Body of pancreas (tissue), 4 donors: ENCODE results near the gene UGT2B11. TPM values are rescaled to one million over a fixed set of nuclear protein-coding genes. Genes with fewer than 3 reads are reported as not detected.
"Not testable (repeated sequence)": the region's sequence is repeated elsewhere in the genome, so short reads cannot be mapped to it uniquely, and the experiment has no call there.

ENCODE experiments used
- ATAC-seq: fragments of 150-250 bp; one replicate; pipeline ENCODE4 v1.9.1; 2016
- DNase-seq, 4 donors: peaks; one replicate each; pipeline ENCODE4 v3.0.0-alpha.2; 2019
- H3K27ac ChIP-seq, 4 donors: fragments of 200-600 bp; sonication (generic); 1 replicate in 3 of 4; 2 replicates in 1 of 4; pipeline versions ENCODE4 v1.5.1 to v1.6.1; 2016 to 2019; ENCODE audit warnings: mild to moderate bottlenecking in 1 of 4, mixed read lengths in 1 of 4, moderate library complexity in 1 of 4
- H3K27me3 ChIP-seq, 2 donors: fragments of 200-600 bp; sonication (generic); one replicate each; pipeline ENCODE4 v1.6.0; 2016; ENCODE audit warnings: mild to moderate bottlenecking in 1 of 2
- H3K36me3 ChIP-seq, 2 donors: fragments of 200-600 bp; sonication (generic); replicated peaks in 1 of 2; 2 replicates each; pipeline ENCODE4 v1.5.1; 2016; ENCODE audit warnings: low read depth in 2 of 2; ENCODE audit not compliant: insufficient read depth in 1 of 2
- H3K4me1 ChIP-seq: fragments of 200-600 bp; sonication (generic); one replicate; pipeline ENCODE4 v1.6.0; 2016
- H3K4me3 ChIP-seq, 2 donors: fragments of 200-600 bp; sonication (generic); 1 replicate in 1 of 2; 2 replicates in 1 of 2; pipeline ENCODE4 v1.5.1; 2016 to 2019
- H3K9me3 ChIP-seq, 3 donors: fragments of 200-600 bp; sonication (generic); 1 replicate in 2 of 3; 2 replicates in 1 of 3; pipeline ENCODE4 v1.5.1; 2016
- POLR2A ChIP-seq, 3 donors: fragments of 450-650 bp; IDR thresholded peaks; one replicate each; pipeline ENCODE4 v1.6.1; 2016; ENCODE audit warnings: antibody characterized with exemption in 3 of 3, mild to moderate bottlenecking in 2 of 3
- WGBS, 2 donors: methylation state at CpG; one replicate each; pipeline ENCODE4 v1.1.5; 2017; 5-methylcytosine and 5-hydroxymethylcytosine counted together
- intact Hi-C: fragments of 100-400 bp; cut with DNase I; formaldehyde crosslinking; loops from one replicate; pipeline ENCODE4 v1.15.1; 2023
- total RNA-seq, 2 donors: library from RNA; depleted of rRNA; stranded (reverse); fragments of >200 nt; gene quantifications; one replicate each; pipeline ENCODE4 v1.1.0, GENCODE V29; 2016
- TF ChIP-seq, protein P1 (sequence below), 7 experiments: fragments of 450-650 bp in 4 of 7; fragments of 200-600 bp in 3 of 7; sonication (generic) in 3 of 7; IDR thresholded peaks; one replicate each; pipeline ENCODE4 v1.5.1; 2016 to 2019; ENCODE audit warnings: antibody characterized with exemption in 7 of 7

UGT2B11 gene
- not detected for total RNA-seq

- H3K4me1 ChIP-seq = no peaks in the 10 kb centered on the region
- WGBS, 2 donors = 14 to 22% methylated on average over 3 of the region's 3 CpGs
- intact Hi-C loops = no loop called here
- H3K36me3 ChIP-seq = no peaks in the 10 kb centered on the region
- H3K9me3 ChIP-seq = no peaks in the 10 kb centered on the region
- no peaks in the 10 kb centered on the region for H3K27me3 ChIP-seq
- H3K27ac ChIP-seq = no peak within 1 kb of the TSS
- H3K4me3 ChIP-seq = no peak within 1 kb of the TSS
- TF ChIP-seq, protein P1, sequence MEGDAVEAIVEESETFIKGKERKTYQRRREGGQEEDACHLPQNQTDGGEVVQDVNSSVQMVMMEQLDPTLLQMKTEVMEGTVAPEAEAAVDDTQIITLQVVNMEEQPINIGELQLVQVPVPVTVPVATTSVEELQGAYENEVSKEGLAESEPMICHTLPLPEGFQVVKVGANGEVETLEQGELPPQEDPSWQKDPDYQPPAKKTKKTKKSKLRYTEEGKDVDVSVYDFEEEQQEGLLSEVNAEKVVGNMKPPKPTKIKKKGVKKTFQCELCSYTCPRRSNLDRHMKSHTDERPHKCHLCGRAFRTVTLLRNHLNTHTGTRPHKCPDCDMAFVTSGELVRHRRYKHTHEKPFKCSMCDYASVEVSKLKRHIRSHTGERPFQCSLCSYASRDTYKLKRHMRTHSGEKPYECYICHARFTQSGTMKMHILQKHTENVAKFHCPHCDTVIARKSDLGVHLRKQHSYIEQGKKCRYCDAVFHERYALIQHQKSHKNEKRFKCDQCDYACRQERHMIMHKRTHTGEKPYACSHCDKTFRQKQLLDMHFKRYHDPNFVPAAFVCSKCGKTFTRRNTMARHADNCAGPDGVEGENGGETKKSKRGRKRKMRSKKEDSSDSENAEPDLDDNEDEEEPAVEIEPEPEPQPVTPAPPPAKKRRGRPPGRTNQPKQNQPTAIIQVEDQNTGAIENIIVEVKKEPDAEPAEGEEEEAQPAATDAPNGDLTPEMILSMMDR (IDR thresholded peaks at IDR 0.05) = no peak
- TF ChIP-seq POLR2A (IDR thresholded peaks at IDR 0.05) = no peak
- ATAC-seq (no peak), DNase-seq (no peak)
Measured at GRCh38 chr4:69214716-69215115, at the start of gene UGT2B11. TSS of gene UGT2B11 (minus strand) at chr4:69214748. CDS start at chr4:69214722, 26 bp downstream.

- not testable (repeated sequence) for H3K4me1 ChIP-seq
Measured at GRCh38 chr4:69253147-69253772, 38.7 kb upstream of the UGT2B11 start.

DNA sequence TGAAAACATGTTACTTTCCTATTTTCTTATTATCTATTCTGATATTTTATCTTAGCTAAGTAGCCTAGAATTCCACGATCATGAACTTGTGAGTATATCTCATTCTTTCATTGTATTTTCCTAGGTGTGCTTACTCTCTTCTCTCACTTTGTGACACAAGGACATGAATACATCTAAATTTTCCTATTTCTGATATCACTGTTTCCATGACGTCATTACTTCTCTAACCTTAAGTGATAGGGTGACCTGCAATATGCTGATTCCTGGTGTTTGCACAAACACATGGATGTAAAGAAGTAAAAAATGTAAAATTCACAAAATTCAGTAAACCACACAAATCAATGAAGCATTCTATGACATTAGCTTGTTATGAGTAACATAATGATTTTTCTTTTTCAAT is 36.3 kb upstream of the UGT2B11 start:
- H3K4me1 ChIP-seq, DNase-seq, intact Hi-C loops, H3K27me3 ChIP-seq, H3K9me3 ChIP-seq, H3K36me3 ChIP-seq, H3K4me3 ChIP-seq, H3K27ac ChIP-seq, ATAC-seq: not testable (repeated sequence)
- WGBS, 2 donors = 49% methylated on average over 2 of the region's 2 CpGs

More at GRCh38 chr4:69253147-69253772, 38.7 kb upstream of the UGT2B11 start:
- H3K36me3 ChIP-seq, DNase-seq, H3K27me3 ChIP-seq, H3K4me3 ChIP-seq, H3K9me3 ChIP-seq, H3K27ac ChIP-seq, intact Hi-C loops, ATAC-seq: not testable (repeated sequence)
- WGBS, 2 donors = 83 to 88% methylated on average over 3 of the region's 3 CpGs

DNA sequence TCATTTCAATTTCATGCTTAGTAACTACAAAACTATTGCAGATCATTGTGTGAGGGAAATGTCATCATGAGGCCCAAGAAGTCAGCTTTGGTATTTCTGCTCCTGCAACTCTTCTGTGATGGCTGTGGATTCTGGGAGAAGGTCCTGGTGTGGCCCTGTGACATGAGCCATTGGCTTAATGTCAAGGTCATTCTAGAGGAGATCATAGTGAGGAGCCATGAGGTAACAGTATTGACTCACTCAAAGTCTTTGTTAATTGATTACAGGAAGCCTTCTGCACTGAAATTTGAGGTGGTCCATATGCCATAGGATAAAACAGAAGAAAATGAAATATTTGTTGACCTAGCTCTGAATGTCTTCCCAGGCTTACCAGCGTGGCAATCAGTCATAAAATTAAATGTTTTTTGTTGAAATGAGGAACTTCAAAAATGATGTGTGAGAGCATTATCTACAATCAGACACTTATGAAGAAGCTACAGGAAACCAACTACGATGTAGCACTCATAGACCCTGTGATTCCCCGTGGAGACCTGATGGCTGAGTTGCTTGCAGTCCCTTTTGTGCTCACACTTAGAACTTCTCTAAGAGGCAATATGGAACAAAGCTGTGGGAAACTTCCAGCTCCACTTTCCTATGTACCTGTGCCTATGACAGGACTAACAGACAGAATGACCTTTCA is 28.2 kb upstream of the UGT2B11 start:
- intact Hi-C loops, H3K4me1 ChIP-seq: not testable (repeated sequence)
- 86 to 88% methylated on average over 3 of the region's 3 CpGs for WGBS, 2 donors

DNA sequence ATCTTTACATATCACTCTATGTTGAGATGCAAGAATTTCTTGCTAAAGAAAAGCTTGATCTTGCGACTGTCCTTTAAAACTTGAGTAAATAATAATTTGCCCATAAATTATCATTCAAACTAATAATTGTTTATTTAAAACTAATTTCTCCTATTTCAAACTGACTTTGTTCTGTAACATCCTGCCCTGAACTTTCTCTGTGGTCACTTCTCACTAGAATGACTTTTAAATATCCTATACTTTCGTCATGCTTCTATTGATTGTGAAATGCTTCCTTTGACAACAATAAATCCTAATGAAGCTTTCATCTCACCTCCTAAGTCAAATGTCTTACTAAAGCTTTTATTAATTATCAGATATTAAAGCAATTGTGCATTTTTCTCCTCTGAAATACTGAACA is 27.2 kb upstream of the UGT2B11 start:
- WGBS, 2 donors = 75 to 87% methylated on average over 2 of the region's 2 CpGs

More for the DNA sequence above, 28.2 kb upstream of the UGT2B11 start:
- H3K27ac ChIP-seq, H3K36me3 ChIP-seq, ATAC-seq, H3K9me3 ChIP-seq, H3K4me3 ChIP-seq, DNase-seq, H3K27me3 ChIP-seq: not testable (repeated sequence)

DNA sequence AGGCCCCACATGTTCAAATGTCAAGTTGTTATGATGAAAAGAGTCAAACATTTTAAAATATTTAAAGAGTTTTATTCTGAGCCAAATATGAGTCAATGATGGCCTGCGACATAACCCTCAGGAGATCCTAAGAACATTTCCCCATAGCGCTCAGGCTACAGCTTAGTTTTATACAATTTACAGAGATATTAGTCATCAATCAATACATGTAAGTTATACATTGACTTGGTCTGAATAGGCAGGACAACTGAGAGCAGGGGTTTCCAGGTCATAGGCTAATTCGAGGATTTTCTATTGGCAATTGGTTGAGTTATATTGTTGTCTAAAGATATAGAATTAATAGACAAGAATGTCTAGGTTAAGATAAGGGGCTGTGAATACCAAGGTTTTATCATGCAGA is 26.2 kb upstream of the UGT2B11 start:
- DNase-seq, intact Hi-C loops, H3K27ac ChIP-seq, H3K4me1 ChIP-seq, H3K4me3 ChIP-seq, ATAC-seq, H3K36me3 ChIP-seq, H3K27me3 ChIP-seq, H3K9me3 ChIP-seq: not testable (repeated sequence)
- 45 to 52% methylated on average over 3 of the region's 3 CpGs for WGBS, 2 donors

More for the DNA sequence above, 27.2 kb upstream of the UGT2B11 start:
- H3K27ac ChIP-seq, H3K4me1 ChIP-seq, H3K27me3 ChIP-seq, intact Hi-C loops, H3K4me3 ChIP-seq, H3K9me3 ChIP-seq, ATAC-seq, DNase-seq, H3K36me3 ChIP-seq: not testable (repeated sequence)

DNA sequence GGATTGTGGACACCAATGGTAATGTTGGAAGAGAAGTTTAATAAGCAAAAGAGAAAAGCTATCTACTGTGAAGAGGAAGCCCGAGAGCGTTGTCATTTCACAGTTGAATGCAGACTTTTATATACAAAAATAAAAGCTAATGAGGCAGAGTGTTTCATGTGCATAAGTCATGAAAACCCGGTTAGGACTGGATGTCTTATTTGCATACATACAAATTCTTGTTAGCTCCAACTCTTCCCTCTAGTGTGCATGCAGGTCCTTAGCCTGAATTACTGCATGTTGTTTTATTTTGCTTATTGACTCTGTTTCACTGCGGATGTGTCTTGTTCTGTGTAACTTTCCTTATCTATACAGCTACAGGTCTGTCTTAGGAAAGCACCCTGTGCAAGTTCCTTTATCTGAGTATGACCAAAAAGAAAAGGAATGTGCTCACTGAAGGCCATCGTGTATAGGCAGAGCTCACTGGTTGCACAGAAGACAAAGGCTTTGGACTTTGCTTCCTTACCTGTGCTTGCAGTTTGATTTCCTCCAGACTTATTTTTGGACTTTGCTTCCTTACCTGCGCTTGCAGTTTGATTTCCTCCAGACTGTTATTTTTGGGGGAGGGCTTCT is 25.1 kb upstream of the UGT2B11 start:
- Histone ChIP-seq H3K4me1 (no peaks in the 10 kb centered on the region), H3K27ac (no peak overlapping the region), H3K9me3 (no peaks in the 10 kb centered on the region), H3K4me3 (no peak overlapping the region), H3K36me3 (no peaks in the 10 kb centered on the region), H3K27me3 (no peaks in the 10 kb centered on the region)
- intact Hi-C loops = no loop called here
- 50% methylated on average over 6 of the region's 6 CpGs for WGBS, 2 donors
- ATAC-seq (peak; percentile 71), DNase-seq (peak in 1 of 4 donors; percentile 18)
- TF ChIP-seq, protein P1 (IDR thresholded peaks at IDR 0.05) = no peak
- no peak for TF ChIP-seq POLR2A (IDR thresholded peaks at IDR 0.05)
